ENCODE data around the gene GABRR2. TPM values are rescaled to one million over a fixed set of nuclear protein-coding genes. Genes with fewer than 3 reads are reported as not detected.

Gene GABRR2
- total RNA-seq, 2 donors from 2014 or later = 0.14 to 0.29 TPM

GRCh38 chr6:89282749-89283148, 32.4 kb downstream of the GABRR2 start:
- H3K27ac Mint-ChIP-seq = no peak overlapping the region
- H3K9me3 Mint-ChIP-seq = no peaks in the 10 kb centered on the region
- H3K36me3 Mint-ChIP-seq = no peaks in the 10 kb centered on the region
- ATAC-seq (no peak), DNase-seq (ENCODE audit: low spot score in 2 of 2) (no peak)

- Mint-ChIP-seq H3K36me3 (no peaks in the 10 kb centered on the region), H3K9me3 (no peaks in the 10 kb centered on the region), H3K27ac (peak overlapping the region in 1 of 2 donors; percentile 9)
- ATAC-seq (peak; percentile 83 to 85), DNase-seq (ENCODE audit: low spot score in 2 of 2) (peak in 1 of 2 donors; percentile 55)
Measured at GRCh38 chr6:89281779-89282246, 33.3 kb downstream of the GABRR2 start.

DNA sequence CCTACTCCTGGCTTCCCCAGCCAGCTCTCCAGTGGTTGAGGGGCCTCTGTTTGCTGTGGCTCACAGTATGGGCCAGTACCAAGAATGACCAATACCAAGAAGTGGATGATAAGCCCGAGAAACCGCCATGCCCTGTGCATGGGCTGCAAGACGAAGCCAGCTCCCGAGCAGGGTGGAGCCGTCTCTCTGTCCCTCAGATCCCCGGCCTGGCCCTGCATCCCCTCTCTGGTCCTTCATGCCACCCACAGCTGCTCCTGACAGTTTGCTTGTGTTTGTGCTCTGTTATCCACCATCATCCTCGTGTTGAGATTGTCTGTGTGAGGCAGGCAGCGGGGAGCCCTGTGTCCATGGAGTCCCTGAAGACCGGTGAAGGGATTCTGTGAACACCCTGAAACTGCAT, 36.1 kb downstream of the GABRR2 start:
- ATAC-seq = no peak
- Mint-ChIP-seq H3K9me3 (no peaks in the 10 kb centered on the region), H3K27ac (no peak overlapping the region), H3K36me3 (no peaks in the 10 kb centered on the region)
- no peak for DNase-seq (ENCODE audit: low spot score in 2 of 2)

- ATAC-seq (no peak), DNase-seq (ENCODE audit: low spot score in 2 of 2) (no peak)
- Mint-ChIP-seq H3K9me3 (no peaks in the 10 kb centered on the region), H3K27ac (no peak overlapping the region), H3K36me3 (no peaks in the 10 kb centered on the region)
Measured at GRCh38 chr6:89275900-89276299, 39.2 kb downstream of the GABRR2 start.

DNA sequence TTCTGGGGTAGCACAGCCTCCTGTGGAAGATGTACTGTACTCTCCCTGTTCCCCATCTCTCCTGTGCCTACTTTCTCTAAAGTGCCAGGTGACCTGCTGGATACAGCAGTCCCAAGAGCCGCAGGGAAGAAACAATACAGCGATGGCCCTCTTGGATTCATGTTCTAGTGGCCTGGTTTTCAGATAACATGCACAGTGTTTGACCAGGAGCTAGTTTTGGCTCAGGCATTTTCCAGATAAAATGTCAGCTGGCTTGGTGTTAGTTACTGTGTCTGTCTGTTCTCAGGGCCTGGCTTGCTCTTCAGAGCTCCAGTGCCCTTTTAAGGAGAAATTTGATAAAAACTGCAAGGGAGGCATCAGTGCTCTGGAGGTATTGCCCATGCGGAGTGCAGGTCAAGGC, 41.3 kb downstream of the GABRR2 start:
- no peaks in the 10 kb centered on the region for H3K36me3 Mint-ChIP-seq
- H3K27ac Mint-ChIP-seq = no peak overlapping the region
- H3K9me3 Mint-ChIP-seq = no peaks in the 10 kb centered on the region
- DNase-seq (ENCODE audit: low spot score in 2 of 2) (no peak), ATAC-seq (no peak)

GRCh38 chr6:89272596-89272995, 42.5 kb downstream of the GABRR2 start:
- H3K27ac Mint-ChIP-seq = no peak overlapping the region
- no peaks in the 10 kb centered on the region for H3K9me3 Mint-ChIP-seq
- no peak for ATAC-seq
- no peaks in the 10 kb centered on the region for H3K36me3 Mint-ChIP-seq
- DNase-seq (ENCODE audit: low spot score in 2 of 2) = no peak

DNA sequence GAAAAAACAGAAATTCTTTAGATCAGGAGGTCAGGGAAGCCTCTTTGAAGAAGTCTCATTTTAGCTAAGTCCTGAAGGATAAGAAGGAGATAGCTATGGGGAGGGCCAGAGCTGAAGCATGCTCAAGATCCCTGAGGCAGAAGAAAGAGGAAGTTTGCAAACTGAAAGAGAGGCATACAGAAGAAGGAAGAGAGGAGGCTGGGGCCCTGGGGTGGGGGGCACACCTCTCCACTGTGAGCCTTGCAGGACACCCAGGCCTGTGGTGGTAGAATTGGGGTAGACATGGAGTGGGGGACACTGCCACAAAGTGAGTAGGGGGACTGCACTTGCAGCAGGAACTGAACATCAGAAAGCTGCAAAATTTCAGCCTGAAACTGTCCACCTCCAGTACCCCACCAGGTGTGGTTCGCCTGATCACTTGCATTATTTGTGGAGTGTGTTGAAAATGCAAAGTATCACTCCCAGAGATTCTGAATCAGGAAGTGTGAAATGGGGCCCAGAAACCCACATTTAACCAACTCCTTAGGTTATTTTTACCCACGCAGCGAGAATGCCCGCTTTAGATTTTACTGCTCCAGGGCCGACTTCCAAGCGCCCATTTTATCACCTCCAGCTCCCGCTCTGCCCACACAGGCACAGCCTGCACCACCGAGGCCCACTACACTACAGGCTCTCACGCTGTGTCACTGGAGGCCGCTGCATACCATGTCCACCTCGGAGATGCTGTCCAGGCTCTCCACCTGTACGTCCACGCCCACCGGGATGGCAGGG, 44.0 kb downstream of the GABRR2 start:
- peak overlapping the region in 1 of 2 donors; percentile 40 for H3K27ac Mint-ChIP-seq
- no peak for ATAC-seq
- no peaks in the 10 kb centered on the region for H3K36me3 Mint-ChIP-seq
- DNase-seq (ENCODE audit: low spot score in 2 of 2) = no peak
- H3K9me3 Mint-ChIP-seq = no peaks in the 10 kb centered on the region

DNA sequence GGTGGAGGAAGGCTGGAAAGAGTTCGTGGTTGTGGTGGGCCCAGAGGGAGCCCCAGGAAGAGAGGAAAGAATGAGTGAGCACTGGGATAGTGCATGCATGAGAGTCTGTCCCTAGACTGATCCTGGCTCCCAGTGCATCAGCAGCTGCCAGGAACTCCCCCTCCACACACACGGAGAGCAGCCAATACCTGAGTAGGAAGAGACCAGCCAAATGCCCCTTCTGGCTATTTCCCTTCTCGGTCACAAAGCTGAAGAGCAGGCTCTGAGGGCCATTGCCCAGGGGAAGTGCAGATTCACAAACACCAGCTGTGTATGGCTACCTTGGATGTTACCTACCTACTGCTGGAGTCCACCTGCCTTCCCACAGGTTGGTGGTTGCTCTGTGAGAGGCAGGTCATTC, 45.1 kb downstream of the GABRR2 start:
- DNase-seq (ENCODE audit: low spot score in 2 of 2) = no peak
- no peaks in the 10 kb centered on the region for H3K9me3 Mint-ChIP-seq
- H3K27ac Mint-ChIP-seq = no peak overlapping the region
- no peak for ATAC-seq
- H3K36me3 Mint-ChIP-seq = no peaks in the 10 kb centered on the region

GRCh38 chr6:89269252-89269651, 45.8 kb downstream of the GABRR2 start:
- no peak for ATAC-seq
- DNase-seq (ENCODE audit: low spot score in 2 of 2) = no peak
- no peaks in the 10 kb centered on the region for H3K9me3 Mint-ChIP-seq

GRCh38 chr6:89268776-89269175, 46.3 kb downstream of the GABRR2 start:
- Mint-ChIP-seq H3K9me3 (no peaks in the 10 kb centered on the region), H3K36me3 (no peaks in the 10 kb centered on the region), H3K27ac (no peak overlapping the region)
- DNase-seq (ENCODE audit: low spot score in 2 of 2) (no peak), ATAC-seq (no peak)

More at GRCh38 chr6:89269252-89269651, 45.8 kb downstream of the GABRR2 start:
- Mint-ChIP-seq H3K36me3 (no peaks in the 10 kb centered on the region), H3K27ac (no peak overlapping the region)

- ATAC-seq (no peak), DNase-seq (ENCODE audit: low spot score in 2 of 2) (no peak)
- Mint-ChIP-seq H3K9me3 (no peaks in the 10 kb centered on the region), H3K36me3 (no peaks in the 10 kb centered on the region), H3K27ac (no peak overlapping the region)
Measured at GRCh38 chr6:89267918-89268317, 47.2 kb downstream of the GABRR2 start.

DNA sequence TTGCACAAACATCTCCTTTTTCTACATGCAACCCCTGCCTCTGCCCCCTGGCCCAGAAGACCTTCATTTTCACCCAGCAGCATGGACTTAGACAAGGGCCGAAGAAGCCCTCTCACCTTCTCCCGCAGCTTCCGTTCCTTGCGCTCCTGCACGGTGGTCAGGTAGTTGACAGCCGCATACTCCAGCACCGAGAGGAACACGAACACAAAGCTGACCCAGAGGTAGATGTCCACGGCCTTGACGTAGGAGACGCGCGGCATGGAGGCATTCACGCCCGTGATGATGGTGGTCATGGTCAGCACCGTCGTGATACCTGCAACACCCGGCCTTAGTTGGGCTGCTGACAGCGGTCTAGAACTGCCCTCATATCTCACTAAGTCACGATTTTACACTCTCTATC, 50.8 kb downstream of the GABRR2 start:
- no peak for ATAC-seq
- no peak for DNase-seq (ENCODE audit: low spot score in 2 of 2)

GRCh38 chr6:89260832-89261231, 54.3 kb downstream of the GABRR2 start:
- no peak for ATAC-seq

More for the DNA sequence above, 50.8 kb downstream of the GABRR2 start:
- H3K36me3 Mint-ChIP-seq = no peaks in the 10 kb centered on the region
- H3K9me3 Mint-ChIP-seq = no peaks in the 10 kb centered on the region
- peak overlapping the region in 1 of 2 donors; percentile 36 for H3K27ac Mint-ChIP-seq

DNA sequence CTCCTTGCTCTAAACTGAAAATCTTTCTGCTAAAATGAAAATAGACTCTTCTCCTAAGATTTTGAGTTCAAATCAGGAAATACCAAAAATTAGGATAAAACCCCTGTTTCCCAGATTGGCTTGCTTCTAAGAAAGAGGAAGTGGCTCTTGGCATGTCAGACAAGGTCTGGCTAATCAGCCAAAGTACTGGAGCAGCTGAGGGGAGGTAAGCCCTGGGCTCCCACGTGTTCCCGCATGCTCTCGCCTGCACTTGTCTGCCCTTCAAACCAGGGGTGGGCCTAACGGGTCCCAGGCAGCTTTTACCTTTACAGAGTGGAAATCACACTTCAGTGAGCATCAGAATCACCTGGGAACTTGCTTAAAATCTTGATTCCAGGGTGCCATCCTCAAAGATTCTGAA, 54.8 kb downstream of the GABRR2 start:
- peak overlapping the region in 1 of 2 donors; percentile 13 for H3K27ac Mint-ChIP-seq
- no peaks in the 10 kb centered on the region for H3K36me3 Mint-ChIP-seq
- H3K9me3 Mint-ChIP-seq = no peaks in the 10 kb centered on the region
- DNase-seq (ENCODE audit: low spot score in 2 of 2) = no peak
- ATAC-seq = no peak

More at GRCh38 chr6:89260832-89261231, 54.3 kb downstream of the GABRR2 start:
- H3K27ac Mint-ChIP-seq = peak overlapping the region in 1 of 2 donors; percentile 13
- no peaks in the 10 kb centered on the region for H3K9me3 Mint-ChIP-seq
- DNase-seq (ENCODE audit: low spot score in 2 of 2) = no peak
- H3K36me3 Mint-ChIP-seq = no peaks in the 10 kb centered on the region

- no peak for DNase-seq (ENCODE audit: low spot score in 2 of 2)
- no peaks in the 10 kb centered on the region for H3K36me3 Mint-ChIP-seq
- no peak overlapping the region for H3K27ac Mint-ChIP-seq
- no peaks in the 10 kb centered on the region for H3K9me3 Mint-ChIP-seq
- ATAC-seq = no peak
Measured at GRCh38 chr6:89258912-89259311, 56.2 kb downstream of the GABRR2 start.

- no peaks in the 10 kb centered on the region for H3K36me3 Mint-ChIP-seq
- no peak for DNase-seq (ENCODE audit: low spot score in 2 of 2)
- no peaks in the 10 kb centered on the region for H3K9me3 Mint-ChIP-seq
- H3K27ac Mint-ChIP-seq = no peak overlapping the region
- no peak for ATAC-seq
Measured at GRCh38 chr6:89257781-89258180, 57.3 kb downstream of the GABRR2 start.

DNA sequence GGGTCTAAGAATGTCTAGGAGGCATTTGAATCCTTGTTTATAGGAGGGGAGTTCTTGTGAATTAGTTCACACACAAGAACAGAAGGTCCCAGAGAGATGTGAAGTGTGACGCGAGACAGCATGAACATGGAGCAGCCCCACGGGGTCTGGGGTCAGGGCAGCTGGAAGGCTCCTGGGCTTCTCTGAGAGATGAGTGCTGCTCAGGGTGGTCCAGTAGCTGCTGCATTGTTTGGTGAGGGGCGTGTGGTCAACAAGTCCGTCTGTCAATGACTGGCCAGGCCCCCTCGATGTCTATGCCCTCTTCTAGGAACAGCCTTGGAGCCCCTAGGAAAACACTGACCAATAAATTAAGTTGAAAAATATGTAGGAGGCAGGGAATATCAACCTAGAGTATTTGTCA, 57.8 kb downstream of the GABRR2 start:
- Mint-ChIP-seq H3K36me3 (no peaks in the 10 kb centered on the region), H3K9me3 (no peaks in the 10 kb centered on the region), H3K27ac (no peak overlapping the region)
- DNase-seq (ENCODE audit: low spot score in 2 of 2) (no peak), ATAC-seq (no peak)

DNA sequence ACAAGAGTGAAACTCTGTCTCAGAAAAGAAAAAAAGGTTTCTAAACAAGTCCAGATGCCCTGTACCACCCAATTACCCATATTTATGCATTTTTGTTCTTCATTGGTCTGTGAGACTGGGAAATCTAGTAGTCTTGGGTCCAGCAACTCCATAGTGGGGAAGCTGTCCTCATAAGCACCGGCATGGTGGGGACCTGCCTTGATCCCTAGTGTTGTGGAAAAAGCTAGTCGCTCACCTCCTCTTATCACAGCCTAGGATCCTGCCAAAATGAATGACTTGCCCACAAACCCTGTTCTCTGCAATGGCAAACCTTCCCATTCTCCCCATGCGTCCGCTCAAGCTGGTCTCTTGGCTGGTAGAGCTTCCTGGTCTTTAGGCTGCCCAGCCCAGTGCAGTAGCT, 59.7 kb downstream of the GABRR2 start:
- no peaks in the 10 kb centered on the region for H3K9me3 Mint-ChIP-seq
- ATAC-seq = no peak

More for the DNA sequence above, 59.7 kb downstream of the GABRR2 start:
- Mint-ChIP-seq H3K36me3 (no peaks in the 10 kb centered on the region), H3K27ac (no peak overlapping the region)
- no peak for DNase-seq (ENCODE audit: low spot score in 2 of 2)
